GM18909 (cell line): ENCODE data around the gene DNASE1L3.
A peak's percentile ranks its signal among the peaks of the same experiment; 100 is the strongest.
"Not testable (repeated sequence)": the region's sequence is repeated elsewhere in the genome, so short reads cannot be mapped to it uniquely, and the experiment has no call there.

ENCODE experiments used
- ATAC-seq: cut with Tn5 transposase; IDR thresholded peaks from one replicate; pipeline ENCODE4 v1.9.1; 2021; ENCODE audit warnings: mild to moderate bottlenecking; ENCODE audit not compliant: unreplicated experiment, poor library complexity

Gene DNASE1L3, protein sequence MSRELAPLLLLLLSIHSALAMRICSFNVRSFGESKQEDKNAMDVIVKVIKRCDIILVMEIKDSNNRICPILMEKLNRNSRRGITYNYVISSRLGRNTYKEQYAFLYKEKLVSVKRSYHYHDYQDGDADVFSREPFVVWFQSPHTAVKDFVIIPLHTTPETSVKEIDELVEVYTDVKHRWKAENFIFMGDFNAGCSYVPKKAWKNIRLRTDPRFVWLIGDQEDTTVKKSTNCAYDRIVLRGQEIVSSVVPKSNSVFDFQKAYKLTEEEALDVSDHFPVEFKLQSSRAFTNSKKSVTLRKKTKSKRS

DNA sequence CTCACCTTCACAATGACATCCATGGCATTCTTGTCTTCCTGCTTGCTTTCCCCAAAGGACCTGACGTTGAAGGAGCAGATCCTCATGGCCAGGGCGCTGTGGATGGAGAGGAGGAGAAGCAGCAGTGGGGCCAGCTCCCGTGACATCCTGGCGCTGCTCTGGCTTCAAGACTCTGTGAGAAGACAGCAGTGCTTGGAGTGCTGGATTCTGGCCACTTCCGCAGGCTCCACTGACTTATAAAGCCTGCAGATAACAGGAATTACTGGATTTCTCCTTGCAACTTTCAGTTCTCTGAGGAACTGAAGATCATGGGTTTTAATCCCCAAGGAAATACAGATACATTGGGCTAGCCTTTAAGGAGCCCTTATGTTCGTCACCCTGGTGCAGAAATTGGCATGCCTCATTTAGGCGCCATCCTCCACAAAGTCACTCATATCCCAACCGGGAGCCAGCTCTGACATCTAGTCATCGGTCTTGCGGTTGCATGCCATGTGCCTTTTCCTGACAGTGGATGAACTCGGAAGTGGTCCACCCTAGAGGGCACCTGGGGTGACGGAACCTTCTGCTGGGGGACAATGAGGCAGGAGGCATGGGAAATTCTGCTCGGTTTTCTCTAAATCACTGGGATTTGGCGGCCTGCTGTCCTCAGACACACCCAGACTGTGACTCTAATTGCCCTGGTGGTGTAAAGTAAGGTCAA lies at the start of gene DNASE1L3:
Gene DNASE1L3 (minus strand): TSS at position 212 of the 700 bp plus-strand sequence. CDS start 66 bp downstream, at position 146.
- no peak for ATAC-seq

DNA sequence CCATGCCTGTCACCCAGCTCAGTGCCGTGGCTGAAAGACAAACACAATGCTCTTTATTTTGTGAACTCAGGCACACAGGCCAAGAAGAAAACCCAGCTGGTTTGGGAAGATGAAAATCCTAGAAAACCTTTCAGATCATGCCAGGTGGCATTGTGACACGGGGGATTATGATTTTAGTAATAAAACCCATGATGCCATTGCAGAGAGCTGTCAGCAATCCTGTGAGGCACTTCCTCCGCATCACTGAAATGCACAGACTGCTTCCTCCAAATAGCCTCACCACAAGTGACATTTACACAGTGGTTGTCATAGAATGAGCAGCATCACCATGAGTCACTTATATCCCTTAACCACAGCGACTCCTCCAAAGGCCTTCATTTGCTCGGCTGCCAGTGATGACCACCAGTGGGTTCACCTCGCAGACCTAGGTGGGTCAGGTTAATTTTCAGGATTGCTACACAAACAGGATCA lies 49.5 kb upstream of the DNASE1L3 start:
- ATAC-seq = no peak

DNA sequence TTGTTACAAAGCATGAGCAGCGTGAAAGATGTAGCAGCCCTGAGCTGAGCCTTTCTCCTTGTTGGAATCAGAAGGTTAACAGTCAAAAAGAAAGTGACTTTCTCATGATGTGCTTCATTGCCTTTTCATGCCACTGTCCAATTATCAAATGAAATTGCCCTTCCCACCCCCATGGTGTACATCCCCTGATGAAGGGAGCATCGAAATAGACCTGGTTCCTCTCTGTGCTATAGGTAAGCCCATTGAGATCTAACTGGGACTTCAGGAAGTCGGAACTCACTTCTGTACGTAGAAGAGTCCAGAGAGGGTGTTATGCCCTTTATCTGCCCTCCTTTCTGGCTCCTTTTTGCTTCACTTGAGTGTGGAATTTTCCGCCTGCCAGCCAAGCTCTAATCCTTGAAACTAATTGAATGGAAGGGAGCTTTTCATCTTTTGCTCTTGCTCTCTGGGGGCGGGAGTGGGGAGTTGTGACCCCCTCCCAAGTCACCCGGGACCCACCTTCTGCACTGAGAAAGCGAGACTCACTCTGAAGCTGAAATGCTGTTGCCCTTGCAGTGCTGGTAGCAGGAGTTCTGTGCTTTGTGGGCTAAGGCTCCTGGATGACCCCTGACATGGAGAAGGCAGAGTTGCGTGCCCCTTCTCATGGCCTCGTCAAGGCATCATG lies 47.8 kb upstream of the DNASE1L3 start:
- no peak for ATAC-seq

DNA sequence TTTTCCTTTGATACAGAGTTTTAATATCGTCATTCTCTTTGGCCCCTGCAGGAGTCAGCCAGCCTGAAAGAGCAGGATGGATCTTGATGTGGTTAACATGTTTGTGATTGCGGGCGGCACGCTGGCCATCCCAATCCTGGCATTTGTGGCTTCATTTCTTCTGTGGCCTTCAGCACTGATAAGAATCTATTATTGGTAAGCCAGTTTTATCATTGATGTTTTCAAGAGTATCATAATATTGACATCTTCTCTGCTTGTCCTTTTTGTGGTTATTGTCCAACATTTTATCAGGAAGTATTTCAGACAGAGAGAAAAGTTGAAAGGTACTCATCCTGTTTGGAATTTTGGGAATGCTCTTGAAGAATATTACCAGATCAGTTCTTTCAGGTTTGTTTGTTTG lies 45.7 kb upstream of the DNASE1L3 start:
- ATAC-seq = no peak

DNA sequence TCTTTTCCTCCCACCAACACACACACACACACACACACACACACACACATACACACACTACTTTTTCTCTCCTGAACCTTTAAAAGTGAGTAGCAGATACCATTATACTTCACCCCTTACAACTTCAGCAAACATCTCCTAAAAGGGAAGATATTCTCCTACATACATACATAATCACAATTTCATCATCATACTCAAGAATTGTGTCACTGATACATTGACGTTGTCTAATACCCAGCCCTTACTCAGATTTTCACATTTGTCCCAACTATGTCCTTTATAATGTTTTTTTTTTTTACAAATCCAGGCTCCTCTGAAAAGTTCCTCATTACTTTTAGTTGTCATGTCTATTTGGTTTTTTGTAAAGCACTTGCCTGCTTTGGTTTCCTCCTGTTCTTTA lies 45.3 kb upstream of the DNASE1L3 start:
- ATAC-seq = no peak

DNA sequence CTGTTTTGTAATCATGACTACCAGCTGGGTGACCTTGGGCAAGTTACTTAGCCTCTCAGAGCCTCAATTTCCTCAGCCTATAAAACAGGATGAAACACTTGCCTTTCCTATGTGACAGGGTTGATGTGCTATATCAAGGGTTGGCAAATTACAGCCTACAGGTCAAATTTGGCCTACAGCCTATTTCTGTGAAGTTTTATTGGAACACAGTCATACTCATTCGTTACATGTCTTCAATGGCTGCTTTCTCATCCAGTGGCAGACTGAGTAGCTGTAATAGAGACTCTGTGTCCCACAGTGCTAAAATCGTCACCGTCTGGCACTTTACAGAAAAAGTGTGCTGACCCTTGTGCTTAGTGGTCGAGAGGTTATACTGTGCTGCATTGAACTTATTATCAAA lies 43.4 kb upstream of the DNASE1L3 start:
- no peak for ATAC-seq

DNA sequence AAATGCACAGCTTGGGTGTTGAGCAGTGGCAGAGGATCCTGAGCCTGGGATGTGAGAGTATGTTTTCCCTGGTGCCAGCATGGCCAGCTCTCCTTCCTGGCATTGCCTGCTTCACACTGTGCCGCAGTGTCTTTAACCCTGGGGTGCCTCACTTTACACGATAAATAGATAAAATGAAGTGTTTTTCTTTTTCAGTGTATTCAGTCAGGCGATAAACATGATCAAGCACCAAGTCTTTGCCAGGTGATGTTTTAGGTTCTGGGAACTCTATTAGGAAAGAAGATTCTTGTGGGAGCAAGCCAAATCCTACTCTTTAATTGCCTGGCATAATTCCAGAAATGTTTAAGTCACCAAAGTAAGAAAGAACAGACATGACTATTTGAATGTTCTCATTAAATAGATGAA lies 40.9 kb upstream of the DNASE1L3 start:
- no peak for ATAC-seq

DNA sequence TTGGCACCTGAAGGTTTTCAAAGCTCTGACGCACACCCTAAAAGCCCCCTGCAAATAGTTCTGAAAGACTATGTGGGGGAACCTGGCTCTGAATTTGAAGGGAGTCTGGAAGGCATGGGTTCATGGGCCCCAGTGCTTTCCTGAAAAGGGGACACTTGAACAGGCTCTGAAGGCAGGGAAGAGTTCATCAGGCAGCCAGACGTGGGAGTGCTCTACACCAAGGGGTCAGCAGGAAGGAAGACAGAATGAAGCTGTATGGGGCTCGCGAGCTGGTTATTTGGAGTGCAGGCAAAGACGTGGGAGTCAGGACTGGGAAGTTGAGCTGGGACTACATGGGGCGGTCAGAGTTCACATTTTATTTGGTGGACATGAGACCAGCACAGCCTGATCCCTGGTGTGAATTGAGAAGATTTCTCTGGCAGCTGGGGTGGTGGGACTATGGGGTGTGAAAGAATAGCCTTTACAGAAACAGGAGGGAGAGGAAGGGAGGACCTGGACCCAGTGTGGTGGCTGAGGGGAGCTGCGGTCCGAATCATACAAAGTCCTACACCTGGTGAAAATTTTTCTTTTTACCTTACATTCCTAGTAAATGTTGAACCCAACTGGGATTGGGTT lies 39.4 kb upstream of the DNASE1L3 start:
- ATAC-seq = no peak

DNA sequence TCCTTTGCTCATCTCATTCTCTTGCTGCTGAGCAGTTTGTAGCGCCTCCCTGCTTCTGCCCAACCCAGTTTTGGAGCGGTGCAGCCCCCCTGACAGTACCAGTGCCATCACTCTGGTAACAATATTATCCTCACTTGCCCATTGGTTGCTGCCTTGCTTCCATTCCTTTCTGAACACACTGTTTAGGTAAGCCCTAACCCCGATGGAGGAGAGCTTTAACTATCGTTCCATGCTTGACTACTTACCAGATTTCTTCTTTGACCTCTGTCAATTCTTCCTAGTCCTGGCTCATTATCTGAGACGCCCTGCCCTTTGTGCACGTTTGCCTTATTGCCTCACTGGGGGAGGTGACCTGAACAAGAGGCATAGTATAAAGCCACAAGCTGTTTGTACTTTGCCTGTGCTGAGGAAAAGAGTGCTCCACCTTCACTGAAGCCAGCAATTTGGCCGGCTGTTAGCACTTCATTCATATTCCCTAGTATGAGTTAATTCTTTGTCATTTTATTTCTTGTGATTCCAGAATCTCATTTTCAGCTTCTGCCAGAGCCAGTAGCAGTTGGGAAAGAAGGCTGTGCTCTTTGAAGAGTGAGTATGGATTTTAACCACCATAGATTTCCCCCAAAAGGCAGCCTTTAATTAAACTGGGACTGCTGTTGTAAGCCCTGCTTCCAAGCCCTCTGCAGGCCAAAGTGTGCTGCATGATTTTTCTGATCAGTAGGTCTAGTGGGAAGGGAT lies 38.8 kb upstream of the DNASE1L3 start:
- ATAC-seq = no peak

DNA sequence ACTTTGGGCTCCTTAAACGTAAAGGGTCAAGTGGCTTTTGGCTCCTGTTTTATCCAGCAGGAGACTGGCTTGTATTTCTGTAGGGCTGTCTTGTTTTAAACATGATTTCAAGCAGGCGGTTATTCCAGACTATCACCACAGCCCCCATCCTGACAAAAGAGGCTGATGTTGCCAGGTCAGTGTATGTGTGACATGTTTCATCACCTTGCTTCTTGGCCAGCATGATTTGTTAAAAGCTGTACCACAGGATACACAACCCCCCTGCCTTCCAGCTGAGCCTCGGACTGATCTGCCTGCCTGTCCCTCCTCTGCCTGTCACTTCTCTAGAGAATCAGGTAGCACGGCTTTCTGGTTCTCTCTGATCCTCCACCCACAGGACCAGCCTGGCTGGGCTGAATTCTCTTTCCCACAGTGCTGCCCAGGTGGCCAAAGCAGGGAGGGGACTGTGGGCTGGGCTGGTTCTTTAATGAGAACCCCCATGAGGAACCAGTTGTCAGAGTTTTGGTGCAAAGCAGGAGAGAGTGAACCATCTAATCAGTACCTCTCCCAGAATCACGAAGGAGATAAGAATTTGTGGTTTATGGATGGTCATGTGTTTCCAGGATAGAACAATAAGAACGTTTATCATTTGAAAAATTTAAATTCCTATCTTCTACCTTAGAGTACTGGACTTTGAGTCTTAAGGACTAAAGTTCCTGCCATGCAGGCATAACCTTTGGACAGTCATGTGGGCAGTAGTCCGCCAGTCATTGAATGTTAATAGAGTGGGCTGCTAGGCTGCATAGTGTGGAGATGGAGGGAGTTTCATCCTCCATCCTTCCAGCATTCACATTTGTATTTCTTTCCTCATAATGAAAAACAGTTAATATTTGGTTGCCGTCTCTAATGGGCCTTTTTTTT lies 35.6 kb upstream of the DNASE1L3 start:
- no peak for ATAC-seq

DNA sequence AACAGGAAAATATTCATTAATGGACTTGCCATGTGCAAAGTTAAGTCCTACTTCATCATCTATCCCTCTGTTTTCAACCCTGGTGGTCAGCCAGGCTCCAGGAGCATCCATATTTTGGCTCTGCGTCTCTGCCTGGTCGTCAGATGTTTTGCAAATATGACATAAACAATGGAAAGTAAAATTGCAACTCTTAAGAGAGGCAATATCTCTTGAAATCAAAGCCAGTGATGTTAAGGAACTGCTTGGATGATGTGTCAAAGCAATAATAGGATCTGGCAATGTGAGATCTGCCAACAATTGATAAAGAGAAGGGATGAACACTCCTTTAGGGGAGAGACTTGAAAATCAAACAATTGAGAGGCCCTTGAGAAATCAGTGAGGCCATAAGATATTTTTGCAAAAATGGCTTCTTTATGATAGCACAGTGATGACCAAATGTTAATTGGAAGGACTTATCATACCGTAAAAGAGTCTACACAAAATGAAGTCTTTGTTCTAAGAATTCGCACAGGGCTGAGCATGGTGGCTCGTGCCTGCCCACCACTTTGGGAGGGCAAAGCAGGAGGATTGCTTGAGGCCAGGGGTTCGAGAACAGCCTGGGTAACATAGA lies 33.3 kb upstream of the DNASE1L3 start:
- ATAC-seq = no peak

DNA sequence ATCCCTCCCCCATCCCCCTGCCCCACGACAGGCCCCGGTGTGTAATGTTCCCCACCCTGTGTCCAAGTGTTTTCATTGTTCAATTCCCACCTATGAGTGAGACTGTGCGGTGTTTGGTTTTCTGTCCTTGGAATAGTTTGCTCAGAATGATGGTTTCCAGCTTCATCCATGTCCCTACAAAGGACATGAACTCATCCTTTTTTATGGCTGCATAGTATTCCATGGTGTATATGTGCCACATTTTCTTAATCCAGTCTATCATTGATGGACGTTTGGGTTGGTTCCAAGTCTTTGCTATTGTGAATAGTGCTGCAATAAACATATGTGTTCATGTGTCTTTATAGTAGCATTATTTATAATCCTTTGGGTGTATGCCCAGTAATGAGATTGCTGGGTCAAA lies 32.1 kb upstream of the DNASE1L3 start:
- not testable (repeated sequence) for ATAC-seq

DNA sequence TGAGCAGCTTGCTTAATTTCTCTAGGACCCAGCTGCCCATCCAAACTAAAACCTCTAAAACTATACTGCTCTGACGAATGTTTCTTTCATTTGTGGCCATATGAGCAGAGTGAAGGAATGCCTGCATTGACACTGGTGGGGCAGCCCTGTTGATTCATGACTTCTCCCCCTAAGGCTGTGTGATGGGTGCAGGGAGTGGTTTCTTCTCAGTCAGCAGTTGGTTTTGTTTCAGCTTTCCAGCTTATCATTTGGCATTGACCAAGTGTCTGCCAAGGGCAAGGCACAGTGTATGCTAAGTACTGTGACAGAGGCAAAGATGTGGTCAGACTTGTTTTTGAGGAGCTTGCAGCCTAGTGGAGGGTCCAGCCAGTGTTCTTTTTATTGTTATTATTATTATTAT lies 31.6 kb upstream of the DNASE1L3 start:
- ATAC-seq = no peak

DNA sequence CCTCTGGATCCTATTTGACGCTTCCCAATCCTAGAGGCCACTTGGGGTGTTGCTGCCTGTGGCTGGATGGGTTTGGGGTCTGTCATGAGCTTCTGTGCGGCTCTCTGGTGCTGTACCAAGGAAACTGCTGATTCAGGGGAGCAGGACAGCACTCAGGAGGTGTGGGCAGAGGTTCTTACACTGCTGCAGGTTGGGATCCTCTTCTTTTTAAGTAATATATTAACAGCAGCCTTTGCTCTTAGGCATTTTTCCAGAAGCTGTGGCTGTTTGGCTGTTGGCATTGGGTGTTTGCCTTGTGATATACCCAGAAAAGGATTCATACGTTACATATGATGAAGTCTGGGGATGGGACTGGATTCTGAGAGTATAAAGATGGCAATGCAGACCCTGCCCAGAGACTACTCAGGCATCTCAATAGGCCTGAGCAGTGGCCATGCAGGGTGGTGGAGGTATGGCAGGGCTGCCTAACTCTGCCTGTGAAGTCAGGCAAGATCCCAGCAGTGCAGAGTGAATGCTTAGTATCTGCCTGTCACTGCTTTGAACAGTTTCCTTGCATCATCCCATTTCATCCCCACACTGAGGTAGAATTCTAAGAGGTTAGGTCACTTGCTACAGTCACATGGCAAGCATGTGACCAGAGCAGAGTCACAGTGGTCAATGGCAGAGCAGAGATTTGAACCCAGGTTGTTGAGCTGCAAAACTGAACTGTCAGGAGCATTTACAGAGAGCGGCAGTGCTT lies 30.7 kb upstream of the DNASE1L3 start:
- no peak for ATAC-seq

DNA sequence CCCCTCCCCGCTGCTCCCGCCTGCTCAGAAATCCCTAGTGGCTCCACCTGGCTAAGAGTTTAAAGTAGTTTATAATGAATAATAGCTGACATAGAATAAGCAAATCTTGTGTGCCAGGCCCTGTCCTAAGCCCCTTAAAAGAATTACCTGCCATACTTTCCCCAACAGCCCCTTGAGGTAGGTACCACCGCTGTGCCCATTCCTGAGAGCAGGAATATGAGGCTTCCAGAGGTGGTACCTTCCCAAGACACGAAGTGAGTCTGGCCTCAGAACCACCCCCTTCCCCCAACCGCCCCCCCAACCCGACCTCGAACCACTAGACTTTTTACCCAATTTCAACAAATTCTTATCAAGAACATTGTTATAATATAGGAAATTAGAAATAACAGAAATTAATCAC lies 28.1 kb upstream of the DNASE1L3 start:
- ATAC-seq = no peak

DNA sequence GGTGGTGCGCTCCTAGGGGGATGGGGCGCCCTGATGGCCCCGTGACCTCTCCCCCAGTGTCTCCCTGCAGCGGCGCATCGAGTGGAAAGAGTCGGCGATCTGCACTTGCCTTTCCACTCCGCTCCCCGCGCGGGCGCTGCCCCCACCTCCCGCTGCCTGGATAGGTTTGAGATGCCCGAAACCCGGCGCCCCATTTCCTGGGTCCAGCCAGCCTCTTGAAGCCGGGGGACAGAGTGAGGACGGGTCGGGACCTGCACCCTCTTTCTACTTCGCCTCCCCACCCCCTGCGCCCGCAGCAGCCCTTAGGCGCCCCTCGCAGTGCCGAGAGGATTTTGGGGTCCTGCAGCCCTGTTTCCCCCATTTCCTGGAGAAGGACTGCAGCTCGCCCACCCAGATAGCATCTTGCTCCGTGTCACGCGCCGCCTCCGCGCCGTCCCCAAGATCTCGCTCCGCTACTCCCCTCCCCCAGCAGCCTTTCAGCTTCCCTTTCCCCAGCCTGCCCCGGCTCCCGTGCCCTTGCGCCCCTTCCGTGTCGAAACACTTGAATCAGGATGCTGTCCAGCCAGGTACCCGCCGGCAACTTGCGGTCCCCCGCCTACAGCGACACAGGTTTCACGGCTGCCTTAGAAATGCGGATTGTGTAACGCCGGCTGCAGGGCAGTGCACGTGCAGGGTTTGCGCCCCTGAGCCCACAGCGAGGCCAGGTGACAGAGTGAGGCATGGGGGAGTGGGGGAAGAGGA lies 27.3 kb upstream of the DNASE1L3 start:
- ATAC-seq = peak; percentile 38

DNA sequence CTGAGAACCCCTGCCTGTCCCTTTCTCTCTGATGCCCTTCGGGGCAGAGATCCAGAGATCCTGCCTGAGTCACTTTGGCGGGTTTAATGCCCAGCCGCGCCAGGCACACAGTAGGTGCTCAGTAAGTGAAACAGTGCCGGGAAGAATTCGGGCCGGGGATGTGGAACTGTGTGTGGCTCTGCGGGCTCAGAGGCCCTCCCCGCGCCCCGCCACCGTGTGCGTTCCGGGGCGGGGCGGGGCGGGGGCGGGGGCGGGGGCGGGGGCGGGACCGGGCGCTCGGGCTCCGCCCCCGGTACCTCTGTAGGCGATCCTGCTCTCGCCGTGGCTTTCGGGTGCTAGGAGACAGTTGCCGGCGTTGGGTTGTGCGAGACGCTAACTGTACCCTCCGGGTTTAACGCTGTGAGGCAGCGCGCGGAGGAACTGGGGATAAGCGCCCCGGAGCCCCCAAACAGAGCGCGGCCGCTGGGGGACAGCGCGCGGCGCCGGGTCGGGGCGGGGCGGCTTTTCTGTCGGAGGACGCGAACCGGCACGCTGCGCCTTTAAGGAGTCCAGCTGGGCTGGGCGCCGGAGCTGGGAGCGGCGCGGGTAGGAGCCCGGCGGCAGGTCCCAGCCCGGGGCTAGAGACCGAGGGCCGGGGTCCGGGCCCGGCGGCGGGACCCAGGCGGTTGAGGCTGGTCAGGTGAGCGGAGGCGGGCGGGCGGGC lies 26.6 kb upstream of the DNASE1L3 start, which contains the start of gene ABHD6:
Gene ABHD6 (plus strand): TSS at position 555 of the 703 bp plus-strand sequence. CDS start 18,795 bp downstream, outside the sequence.
- peak; percentile 75 for ATAC-seq
